HuH-7.5 (cell line): ENCODE measurements around the gene DDX27.
A peak's percentile ranks its signal among the peaks of the same experiment; 100 is the strongest.
"Not testable (repeated sequence)": the region's sequence is repeated elsewhere in the genome, so short reads cannot be mapped to it uniquely, and the experiment has no call there.

Source experiments
- DNase-seq: peaks from one replicate; pipeline ENCODE4 v3.0.0; 2011; ENCODE audit warnings: low spot score

Gene DDX27, protein sequence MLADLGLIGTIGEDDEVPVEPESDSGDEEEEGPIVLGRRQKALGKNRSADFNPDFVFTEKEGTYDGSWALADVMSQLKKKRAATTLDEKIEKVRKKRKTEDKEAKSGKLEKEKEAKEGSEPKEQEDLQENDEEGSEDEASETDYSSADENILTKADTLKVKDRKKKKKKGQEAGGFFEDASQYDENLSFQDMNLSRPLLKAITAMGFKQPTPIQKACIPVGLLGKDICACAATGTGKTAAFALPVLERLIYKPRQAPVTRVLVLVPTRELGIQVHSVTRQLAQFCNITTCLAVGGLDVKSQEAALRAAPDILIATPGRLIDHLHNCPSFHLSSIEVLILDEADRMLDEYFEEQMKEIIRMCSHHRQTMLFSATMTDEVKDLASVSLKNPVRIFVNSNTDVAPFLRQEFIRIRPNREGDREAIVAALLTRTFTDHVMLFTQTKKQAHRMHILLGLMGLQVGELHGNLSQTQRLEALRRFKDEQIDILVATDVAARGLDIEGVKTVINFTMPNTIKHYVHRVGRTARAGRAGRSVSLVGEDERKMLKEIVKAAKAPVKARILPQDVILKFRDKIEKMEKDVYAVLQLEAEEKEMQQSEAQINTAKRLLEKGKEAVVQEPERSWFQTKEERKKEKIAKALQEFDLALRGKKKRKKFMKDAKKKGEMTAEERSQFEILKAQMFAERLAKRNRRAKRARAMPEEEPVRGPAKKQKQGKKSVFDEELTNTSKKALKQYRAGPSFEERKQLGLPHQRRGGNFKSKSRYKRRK

DNA sequence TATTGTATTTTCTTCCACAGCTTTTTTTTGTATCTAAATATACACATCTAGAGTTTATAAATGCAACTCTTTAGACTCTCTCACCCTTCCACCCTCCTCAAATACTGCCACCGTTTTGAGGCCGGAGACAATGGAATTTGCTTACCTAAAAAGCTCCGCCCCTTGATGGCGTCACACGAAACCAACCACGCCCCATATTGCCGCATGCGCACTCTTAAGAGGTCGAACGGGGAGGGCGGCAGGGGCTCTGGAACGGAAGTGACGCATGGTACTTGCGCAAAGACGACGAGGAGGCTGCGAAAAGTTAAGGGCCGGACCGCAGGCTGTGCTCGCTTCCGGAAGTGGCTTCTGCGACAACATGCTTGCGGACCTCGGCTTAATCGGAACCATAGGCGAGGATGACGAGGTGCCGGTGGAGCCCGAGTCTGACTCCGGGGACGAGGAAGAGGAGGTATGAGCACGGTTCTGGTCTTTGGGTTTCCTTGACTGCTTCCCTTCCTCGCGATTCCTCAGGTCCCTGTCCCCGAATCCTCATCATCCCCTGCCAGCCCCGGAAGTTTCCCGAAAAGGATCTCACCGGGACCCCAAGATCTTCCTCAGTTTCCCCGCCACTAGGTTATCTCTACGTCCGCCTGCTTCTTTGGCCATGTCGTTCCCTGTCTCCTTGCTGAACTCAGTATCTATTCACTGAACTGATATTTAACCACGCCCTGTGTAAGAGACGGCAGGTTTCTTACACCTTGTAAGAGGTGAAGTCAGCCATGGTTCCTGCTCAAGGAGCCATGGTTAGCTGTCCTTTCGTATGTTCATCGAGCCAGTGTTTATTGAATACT, at the start of gene DDX27:
Gene DDX27 (plus strand): TSS at position 326 of the 833 bp plus-strand sequence. CDS start 33 bp downstream, at position 359.
- peak; percentile 89 for DNase-seq

DNA sequence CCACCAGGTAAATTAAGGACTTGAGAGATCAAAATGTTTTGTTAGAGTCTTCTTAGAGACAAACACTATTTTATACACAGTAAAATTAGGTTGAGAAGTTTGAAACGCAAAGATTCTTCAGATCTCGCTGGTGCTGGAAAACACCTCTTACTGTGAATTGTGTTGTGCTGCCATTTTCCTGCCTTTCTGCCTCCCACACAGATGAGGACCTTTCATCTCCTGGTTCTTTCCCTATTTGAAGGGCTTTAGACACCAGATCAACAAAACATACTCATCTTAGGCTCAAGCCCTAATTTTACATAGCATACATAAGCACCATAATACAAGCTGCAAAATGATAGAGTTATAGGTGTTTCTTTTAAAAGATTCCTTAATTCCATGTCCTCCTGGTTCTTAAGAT, 49.7 kb upstream of the DDX27 start:
- DNase-seq: no peak

DNA sequence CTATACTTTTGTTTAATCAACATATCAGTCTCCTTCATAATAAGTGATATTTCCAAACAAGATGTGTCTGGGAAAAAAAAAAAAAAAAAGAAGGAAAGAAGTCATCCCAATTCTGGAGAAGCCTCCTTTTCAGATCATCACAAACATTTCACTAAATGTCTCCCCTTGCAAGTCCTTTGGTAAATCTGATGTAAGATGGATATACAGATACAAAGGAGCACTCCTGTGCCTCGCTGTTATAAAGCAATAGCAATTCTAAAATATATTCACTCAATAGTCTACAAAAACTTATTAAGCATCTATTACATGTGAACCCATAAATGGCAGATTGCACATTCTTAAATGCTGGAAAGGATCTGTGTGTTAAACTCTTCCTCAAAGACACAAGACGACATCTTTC, 48.5 kb upstream of the DDX27 start:
- DNase-seq: no peak

DNA sequence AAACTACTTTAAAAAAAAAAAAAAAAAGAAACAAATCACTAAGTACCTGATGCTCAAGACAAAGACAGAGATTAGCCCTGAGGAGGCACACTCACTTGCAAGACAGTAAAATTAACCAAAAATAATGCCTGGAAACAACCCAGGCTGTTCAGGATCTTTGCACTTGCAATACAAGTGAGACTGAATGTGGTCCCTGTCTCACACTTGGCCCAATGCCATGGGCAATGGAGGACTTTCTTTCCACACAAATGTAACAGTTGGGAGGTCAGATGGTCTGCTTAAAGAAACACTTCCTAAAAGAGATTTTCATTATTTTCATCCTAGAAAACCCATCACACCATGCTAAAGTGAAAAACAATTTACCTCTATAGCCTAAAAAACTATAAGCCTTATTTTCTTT, 47.3 kb upstream of the DDX27 start:
- no peak for DNase-seq

DNA sequence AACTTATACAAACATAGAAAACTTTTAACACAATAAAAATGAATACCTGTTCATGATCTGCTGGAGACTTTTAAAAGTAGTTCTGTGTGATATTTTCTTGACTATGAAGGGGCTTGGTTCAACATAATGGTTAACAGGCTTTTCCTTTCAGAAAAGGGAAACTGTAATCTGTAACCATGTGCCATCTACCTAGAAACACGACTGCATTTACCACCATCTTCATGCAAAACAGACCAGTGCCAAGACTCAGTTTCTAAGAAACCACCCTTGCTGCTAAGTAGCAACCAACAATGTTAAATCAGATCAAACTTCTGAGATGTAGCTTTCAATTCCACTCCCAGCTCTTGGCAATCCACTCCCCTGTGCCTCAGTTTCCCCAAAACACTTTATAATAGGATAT, 46.8 kb upstream of the DDX27 start:
- DNase-seq: no peak

DNA sequence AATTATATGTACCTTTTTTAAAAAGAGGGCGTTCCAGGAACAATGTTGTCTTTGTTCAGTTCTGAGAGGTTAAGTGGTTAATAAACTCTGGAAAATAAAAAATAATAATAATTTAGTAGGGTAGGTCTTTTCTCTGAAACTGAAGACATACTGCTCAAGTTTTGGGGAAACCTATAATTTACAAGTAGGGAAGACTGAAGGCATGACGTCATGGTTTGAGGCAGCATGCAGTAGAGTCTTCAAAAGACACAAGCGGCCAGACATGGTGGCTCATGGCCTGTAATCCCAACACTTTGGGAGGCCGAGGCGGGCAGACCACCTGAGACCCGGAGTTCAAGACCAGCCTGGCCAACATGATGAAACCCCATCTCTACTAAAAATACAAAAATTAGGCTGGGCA, 45.0 kb upstream of the DDX27 start:
- DNase-seq: no peak

DNA sequence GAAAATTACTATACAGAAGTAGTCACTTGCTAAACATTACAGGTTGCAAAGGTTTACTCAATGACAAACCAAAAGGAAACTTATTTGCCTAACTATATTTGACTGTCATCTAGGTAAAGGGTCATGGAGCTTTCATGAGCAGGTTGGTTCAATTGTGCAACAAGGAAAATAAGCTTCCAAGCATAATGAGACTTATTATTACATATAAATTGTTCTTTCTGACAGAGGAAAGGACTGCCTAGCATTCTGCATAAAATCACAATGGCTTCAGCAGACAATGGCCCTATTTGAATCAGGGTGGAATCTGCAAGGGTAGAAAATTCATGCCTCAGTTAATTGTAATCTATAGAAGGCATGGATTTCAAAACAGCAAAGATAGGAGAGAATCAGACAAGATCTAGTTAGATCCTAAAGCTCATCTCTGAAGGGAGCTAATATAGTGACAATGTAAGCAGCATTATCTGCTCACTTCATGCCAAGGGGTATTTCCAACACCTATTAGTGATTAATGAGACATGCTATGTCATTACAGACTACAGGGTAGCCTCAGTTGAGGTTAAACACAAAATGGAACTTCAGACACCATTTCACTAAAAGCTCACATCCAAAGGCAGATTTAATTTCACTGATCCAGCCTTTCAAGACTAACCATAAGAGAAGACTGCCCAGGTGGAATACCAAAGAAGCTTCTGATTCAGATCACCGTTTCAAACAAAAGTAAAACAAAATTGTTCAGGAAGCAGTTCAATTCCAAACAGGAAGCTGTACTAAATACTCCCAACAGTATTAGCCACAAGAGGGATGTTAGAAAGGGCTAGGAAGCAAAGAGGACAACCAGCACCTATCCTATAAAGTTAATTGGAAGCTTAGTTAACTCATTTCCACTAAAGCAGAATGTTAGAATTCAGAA, 39.6 kb upstream of the DDX27 start:
- DNase-seq: no peak

DNA sequence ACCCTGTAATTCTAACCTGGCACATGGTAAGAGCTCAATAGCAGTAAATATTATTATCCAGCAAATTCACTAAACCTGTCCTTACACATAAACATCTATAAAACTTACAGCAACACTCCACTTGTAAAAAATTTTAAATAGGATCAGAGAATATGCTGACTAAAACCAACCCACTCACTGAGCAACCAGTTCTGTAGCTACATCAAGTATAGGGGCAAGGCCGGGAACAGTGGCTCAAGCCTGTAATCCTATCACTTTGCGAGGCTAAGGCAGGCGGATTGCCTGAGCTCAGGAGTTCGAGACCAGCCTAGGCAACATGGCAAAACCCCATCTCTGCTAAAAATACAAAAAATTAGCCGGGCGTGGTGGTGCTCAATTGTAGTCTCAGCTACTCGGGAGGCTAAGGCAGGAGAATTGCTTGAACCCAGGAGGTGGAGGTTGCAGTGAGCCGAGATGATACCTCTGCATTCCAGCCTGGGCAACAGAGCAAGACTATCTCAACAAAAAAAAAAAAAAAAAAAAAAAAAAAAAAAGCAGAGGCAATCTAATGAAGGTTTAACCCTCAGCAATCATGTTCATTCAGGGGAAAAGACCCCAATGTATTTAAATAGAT, 37.8 kb upstream of the DDX27 start:
- no peak for DNase-seq

DNA sequence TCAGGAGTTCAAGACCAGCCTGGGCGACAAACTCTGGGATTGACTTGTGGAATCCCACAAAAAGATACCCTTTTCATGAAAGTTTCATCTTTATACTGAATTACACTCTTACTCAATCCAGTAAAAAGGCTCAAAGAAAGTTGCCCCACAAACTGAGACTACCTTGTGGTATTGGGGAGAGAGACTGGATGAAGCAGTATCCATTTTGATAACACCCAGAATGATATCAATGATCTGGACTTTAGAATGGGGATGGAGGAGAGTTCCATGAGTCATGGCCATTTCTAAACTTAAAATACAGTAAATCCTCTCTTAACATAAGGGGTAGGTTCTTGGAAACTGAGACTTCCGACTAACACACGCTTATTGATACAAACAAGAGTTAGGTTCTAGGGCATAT, 35.8 kb upstream of the DDX27 start:
- no peak for DNase-seq

DNA sequence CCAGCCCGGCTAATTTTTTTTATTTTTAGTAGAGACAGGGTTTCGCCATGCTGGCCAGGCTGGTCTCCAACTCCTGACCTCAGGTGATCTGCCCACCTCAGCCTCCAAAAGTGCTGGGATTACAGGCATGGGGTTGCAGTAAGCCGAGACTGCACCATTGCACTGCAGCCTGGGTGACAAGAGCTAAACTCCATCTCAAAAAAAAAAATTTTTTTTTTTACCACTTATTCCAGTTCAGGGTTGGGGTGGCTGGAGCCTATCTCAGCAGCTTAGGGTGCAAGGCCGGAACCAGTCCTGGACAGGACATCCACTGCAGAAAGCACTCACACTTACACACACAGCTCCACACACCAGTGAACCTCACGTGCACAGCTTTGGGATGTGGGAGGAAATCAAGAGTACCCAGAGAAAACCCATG, 35.1 kb upstream of the DDX27 start:
- DNase-seq: not testable (repeated sequence)

DNA sequence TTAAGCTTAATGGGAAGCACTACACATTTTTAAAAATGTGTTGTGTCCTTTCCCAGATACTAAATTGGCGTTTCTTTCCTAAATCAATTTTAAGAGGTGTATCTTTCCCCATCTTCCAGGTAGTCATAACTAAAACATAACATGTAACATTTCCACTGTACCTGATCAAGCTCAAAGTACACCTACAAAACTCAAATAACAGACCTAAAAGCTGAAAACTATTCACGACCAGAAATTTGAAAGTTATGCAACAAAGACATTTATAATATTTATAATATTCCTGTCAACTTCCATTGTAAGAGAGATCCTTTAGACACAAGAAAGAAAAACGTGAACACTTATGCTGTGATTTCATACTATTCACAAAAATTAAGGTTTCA, 34.5 kb upstream of the DDX27 start:
- no peak for DNase-seq

DNA sequence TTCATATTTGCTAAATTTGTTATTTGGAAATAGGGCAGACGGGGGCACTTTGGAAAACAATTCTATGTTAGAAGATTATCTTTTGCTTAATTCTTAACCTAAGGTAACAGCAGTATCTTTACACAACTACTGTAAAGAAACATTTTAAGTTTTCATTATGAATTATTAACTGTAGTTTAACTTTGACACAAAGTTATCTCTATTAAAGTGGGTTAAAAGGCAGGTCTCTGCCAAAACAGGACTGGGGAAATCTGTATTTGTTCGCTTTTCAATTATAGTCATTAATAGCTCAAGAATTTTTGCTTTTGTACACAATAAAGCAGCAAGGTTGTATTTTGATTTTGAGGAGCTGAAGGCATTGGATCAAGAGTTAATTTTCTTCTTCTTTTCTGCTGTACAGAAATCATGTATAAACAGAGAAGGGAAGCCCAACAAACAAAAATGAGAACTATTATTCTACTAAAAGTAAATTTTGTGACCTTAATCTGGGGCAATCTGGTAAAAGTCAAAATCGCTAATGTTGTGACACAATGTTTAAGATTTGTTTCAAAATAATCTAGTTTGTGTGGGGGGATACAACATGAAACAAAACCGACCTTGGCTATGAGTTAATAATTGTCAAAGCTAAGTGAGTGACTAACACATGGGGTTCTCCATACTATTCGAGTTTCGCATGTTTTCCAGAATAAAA, 34.0 kb upstream of the DDX27 start:
- peak; percentile 79 for DNase-seq

DNA sequence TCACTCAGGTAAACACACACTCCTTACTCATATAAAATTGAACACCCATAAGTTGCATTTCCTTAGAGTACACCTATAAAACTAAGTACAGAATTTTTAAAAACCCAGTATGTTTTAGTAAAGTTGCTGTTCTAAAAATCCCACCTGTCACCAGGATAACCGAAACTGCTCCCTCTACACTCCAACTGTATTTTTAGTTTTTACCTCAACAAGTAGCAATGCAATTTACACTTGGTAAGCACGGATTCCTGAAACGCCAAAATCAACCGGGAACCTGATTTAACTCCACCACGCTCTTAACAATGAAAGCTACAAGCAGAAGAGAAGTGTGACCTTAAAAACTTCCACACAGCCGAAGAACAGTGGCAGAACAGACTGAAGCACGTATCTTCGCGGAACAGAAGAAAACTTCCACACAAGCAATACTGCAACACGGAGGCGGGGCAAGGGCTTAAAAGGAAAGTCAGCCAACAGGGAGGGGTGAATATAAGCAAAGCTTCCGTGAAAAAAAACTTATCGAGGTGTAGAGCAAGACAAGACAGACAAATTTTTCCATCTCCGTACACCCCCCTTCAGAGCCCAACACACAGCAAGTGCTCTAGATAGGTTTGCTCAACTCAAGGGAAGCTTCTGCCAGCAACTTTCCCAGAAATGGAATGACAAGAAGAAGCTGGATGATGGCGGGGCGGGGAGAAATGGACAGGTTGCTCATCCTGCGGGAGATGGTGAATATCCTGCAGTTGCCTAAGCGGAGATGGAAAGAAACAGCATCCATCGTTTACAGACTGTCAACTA, 32.5 kb upstream of the DDX27 start:
- DNase-seq: peak; percentile 58

DNA sequence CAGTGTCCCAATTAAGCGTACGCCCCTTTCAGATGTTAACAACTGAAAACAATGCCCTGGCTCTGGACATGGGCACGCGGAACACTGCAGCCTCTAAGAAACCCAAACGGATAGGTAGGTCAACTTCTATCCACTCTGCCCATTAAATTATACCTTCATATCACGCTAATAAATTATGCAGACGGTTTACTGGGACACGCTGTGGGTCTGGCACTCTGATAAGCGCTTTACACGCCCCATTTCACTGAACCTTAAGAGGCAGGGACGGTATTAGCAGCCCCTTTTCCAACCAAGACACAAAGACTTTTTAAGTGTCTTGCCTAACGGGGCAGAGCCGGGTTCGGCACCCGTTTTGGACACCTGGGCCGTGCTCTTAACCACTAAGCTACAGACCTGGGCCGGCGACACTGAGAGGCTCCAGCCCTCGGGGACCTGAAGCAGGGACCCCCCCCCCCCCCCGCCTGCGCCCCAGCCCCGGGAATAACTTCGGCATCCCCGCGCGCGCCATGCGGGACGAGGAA, 31.8 kb upstream of the DDX27 start:
- DNase-seq: peak; percentile 22

DNA sequence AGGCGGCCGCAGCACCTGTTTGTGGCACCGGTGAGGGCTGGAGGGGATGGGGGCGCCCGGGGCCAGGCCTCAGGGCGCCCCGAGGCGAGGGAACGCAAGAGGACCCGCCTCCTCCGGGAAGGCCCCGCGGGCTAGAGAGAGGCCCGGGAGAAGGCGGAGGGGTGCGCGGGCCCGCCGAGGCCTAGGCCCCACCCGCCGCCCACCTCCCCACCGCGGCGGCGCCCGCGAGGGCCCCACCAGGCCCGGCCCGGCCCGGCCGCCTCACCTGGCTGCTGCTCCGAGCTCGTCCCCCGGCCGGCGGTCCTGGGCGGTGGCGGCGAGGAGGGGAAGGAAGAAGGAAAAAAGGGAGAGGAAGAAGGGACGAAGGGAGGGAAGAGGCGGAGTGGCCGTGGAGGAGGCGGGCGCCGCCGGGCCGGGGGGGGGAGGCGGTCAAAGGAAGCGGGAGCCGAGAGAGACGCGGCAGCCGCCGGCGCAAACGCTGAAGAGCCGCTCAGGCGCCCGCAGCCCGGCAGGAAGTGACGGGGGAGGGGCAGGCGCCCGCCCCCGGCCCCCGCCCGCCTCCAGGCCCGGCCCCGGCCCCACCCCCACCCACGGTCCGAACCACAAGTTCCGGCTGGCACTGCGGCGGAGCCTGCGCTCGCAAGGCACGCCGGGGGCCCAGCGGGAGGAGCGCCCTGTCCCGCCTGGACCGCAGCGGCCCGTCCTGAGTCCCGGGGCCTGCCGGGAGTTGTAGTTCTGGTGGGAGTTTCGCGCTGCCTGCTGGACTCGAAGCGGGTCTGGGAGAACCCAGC, 31.2 kb upstream of the DDX27 start, which contains the start of gene STAU1:
Gene STAU1 (minus strand): TSS at position 484 of the 791 bp plus-strand sequence. CDS start 22,133 bp downstream, outside the sequence.
- peak; percentile 98 for DNase-seq

DNA sequence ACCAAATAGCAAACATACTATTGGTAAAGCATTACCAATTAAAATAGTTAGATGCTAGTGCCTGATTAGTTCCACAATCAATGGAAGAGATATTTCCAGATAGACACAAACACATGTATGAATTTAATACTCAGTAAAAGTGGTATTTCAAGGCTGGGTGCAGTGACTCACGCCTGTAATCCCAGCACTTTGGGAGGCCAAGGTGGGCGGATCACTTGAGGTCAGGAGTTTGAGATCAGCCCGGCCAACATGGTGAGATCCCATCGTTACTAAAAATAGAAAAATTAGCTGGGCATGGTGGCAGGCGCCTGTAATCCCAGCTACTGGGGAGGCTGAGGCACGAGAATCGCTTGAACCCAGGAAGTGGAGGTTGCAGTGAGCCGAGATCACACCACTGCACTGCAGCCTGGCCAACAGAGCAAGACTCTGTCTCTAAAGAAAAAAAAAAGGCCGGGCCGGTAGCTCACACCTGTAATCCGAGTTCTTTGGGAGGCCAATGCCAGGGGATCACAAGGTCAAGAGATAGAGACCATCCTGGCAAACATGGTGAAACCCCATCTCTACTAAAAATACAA, 26.2 kb upstream of the DDX27 start:
- not testable (repeated sequence) for DNase-seq

DNA sequence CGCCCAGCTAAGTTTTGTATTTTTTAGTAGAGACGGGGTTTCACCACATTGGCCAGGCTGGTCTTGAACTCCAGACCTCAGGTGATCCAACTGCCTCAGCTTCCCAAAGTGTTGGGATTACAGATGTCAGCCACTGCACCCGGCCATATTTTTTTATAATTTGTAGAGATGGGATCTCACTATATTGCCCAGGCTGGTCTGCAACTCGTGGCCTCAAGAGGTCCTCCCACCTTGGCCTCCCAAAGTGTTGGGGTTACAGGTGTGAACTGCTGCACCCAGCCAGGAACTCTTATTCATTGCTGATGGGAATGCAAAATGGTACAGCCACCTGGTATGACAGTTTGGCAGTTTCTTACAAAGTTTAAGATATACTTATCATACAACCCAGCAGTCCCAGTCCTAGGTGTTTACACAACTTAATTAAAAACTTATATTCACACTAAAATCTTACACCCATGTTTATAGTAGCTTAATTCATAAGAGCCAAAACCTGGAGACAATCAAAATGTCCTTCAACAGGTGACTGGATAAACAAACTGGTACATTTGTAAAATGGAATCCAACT, 19.4 kb upstream of the DDX27 start:
- DNase-seq: no peak

DNA sequence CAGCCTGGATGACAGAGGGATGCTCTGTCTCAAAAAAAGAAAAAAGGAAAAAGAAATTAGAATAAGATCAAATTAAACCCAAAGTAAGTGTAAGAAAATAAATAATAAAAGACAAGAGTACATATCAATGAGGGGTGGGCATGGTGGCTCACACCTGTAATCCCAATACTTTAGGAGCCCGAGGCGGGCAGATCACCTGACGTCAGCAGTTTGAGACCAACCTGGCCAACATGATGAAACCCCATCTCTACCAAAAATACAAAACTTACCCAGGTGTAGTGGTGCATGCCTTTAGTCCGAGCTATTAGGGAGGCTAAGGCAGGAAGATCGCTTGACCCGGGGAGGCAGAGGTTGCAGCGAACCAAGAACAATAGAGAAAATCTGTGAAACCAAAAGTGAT, 16.2 kb upstream of the DDX27 start:
- no peak for DNase-seq
